A549 (cell line): ENCODE data around the gene NT5DC2. TPM values are rescaled to one million over a fixed set of nuclear protein-coding genes. Genes with fewer than 3 reads are reported as not detected.

Experiments used
- ATAC-seq, 2 experiments: fragments of 200-7000 bp in 1 of 2; fragments of >200 bp in 1 of 2; cut with Nextera tagmentation in 1 of 2; cut with Tn5 transposase in 1 of 2; 3 replicates each; pipeline versions ENCODE4 v1.8.0 to v1.9.1; 2018 to 2020; ENCODE audit warnings: mild to moderate bottlenecking in 1 of 2, moderate library complexity in 1 of 2
- CTCF ChIA-PET: fragments of 300-600 bp; sonication (Branson Sonifier 250); formaldehyde crosslinking; extraction: SDS; loops from one replicate; lab custom pipeline; 2021; ENCODE audit warnings: antibody characterized with exemption, inconsistent platforms; lab: Yijun Ruan, JAX
- POLR2A ChIA-PET: fragments of 350-600 bp; formaldehyde crosslinking; extraction: SDS; loops from one replicate; lab custom pipeline; 2021; ENCODE audit warnings: antibody characterized with exemption, inconsistent platforms; lab: Yijun Ruan, JAX
- DNase-seq, 2 experiments: peaks; one replicate each; pipeline versions ENCODE4 v3.0.0 to v3.0.0-alpha.2; 2011 to 2016; ENCODE audit warnings: low read depth in 1 of 2, low spot score in 1 of 2
- FAIRE-seq: peaks from 2 replicates; lab custom pipeline; 2011; peaks lifted over from hg19 to GRCh38; lab: Jason Lieb, UNC
- H3K27ac ChIP-seq, 2 experiments: fragments of >200 bp; sonication (Bioruptor Twin); formaldehyde crosslinking; 3 replicates each; pipeline ENCODE4 v1.5.1; 2016 to 2017
- H3K4me1 ChIP-seq: fragments of >200 bp; sonication (Bioruptor Twin); formaldehyde crosslinking; 3 replicates; pipeline ENCODE4 v1.6.1; 2016
- H3K4me2 ChIP-seq: fragments of >200 bp; sonication (Bioruptor Twin); formaldehyde crosslinking; 3 replicates; pipeline ENCODE4 v1.6.1; 2016
- H3K4me3 ChIP-seq: fragments of >200 bp; sonication (Bioruptor Twin); formaldehyde crosslinking; 3 replicates; pipeline ENCODE4 v1.5.1; 2016
- H3K9me3 ChIP-seq: fragments of >200 bp; sonication (Bioruptor Twin); formaldehyde crosslinking; 3 replicates; pipeline ENCODE4 v1.6.1; 2016
- BHLHE40 ChIP-seq: IDR thresholded peaks from 2 replicates; pipeline ENCODE4 v1.6.1; 2012; ENCODE audit warnings: low read depth, low read length, inconsistent platforms
- CBX8 ChIP-seq: fragments of 200-600 bp; sonication (generic); IDR thresholded peaks from 2 replicates; pipeline ENCODE4 v1.6.1; 2016
- EP300 ChIP-seq, 2 experiments: fragments of >200 bp; sonication (Bioruptor Twin); formaldehyde crosslinking; IDR thresholded peaks; 2 replicates in 1 of 2; 3 replicates in 1 of 2; pipeline ENCODE4 v1.6.1; 2016 to 2017
- GATA3 ChIP-seq: IDR thresholded peaks from 2 replicates; pipeline ENCODE4 v1.6.1; 2012; ENCODE audit warnings: borderline replicate concordance
- HEYL ChIP-seq: fragments of 250-450 bp; sonication (Bioruptor Pico); IDR thresholded peaks from 2 replicates; pipeline ENCODE4 v1.8.0; 2021; ENCODE audit warnings: mild to moderate bottlenecking, moderate library complexity
- HOXB13 ChIP-seq: fragments of 250-450 bp; sonication (Bioruptor Pico); IDR thresholded peaks from 2 replicates; pipeline ENCODE4 v1.5.0; 2020; ENCODE audit warnings: low read depth, mild to moderate bottlenecking, moderate library complexity
- HOXB5 ChIP-seq: fragments of 250-450 bp; sonication (Bioruptor Pico); IDR thresholded peaks from 2 replicates; pipeline ENCODE4 v1.5.0; 2020; ENCODE audit warnings: mild to moderate bottlenecking, moderate library complexity
- KDM1A ChIP-seq: fragments of 200-600 bp; sonication (generic); IDR thresholded peaks from 2 replicates; pipeline ENCODE4 v1.6.1; 2016; ENCODE audit warnings: low read depth, mild to moderate bottlenecking
- NFE2L2 ChIP-seq: fragments of 150-350 bp; conservative IDR thresholded peaks from 2 replicates; pipeline ENCODE4 v1.6.1; 2014; ENCODE audit warnings: low read length
- NPAS2 ChIP-seq: fragments of 250-450 bp; sonication (Bioruptor Pico); IDR thresholded peaks from 2 replicates; pipeline ENCODE4 v1.8.0; 2022; ENCODE audit warnings: mild to moderate bottlenecking, moderate library complexity, borderline replicate concordance
- PHF8 ChIP-seq: fragments of 200-600 bp; sonication (generic); IDR thresholded peaks from 2 replicates; pipeline ENCODE4 v1.6.1; 2016; ENCODE audit warnings: low read depth, mild to moderate bottlenecking, antibody characterized with exemption, moderate library complexity, borderline replicate concordance
- POLR2A ChIP-seq: IDR thresholded peaks from 2 replicates; pipeline ENCODE4 v1.6.1; 2012; ENCODE audit warnings: mild to moderate bottlenecking, low read length
- WGBS: methylation state at CpG from one replicate; pipeline ENCODE4 v1.1.6; 2017; ENCODE audit errors: missing lambda C conversion rate; 5-methylcytosine and 5-hydroxymethylcytosine counted together
- polyA plus RNA-seq, 4 experiments: library from polyadenylated mRNA; depleted of rRNA in 3 of 4; stranded (reverse); fragments of >200 nt; fragmentation: RNase III in 1 of 4; extraction: RNeasy Plus Mini Kit Qiagen cat#74134 plus additional on column Dnase treatment in 1 of 4; gene quantifications; 2 replicates in 3 of 4; 3 replicates in 1 of 4; pipeline ENCODE4 v1.2.3, GENCODE V29; 2011 to 2017
- TF ChIP-seq, protein P1 (sequence below): fragments of 200-600 bp; sonication (generic); IDR thresholded peaks from 2 replicates; pipeline ENCODE4 v1.6.1; 2016; ENCODE audit warnings: antibody characterized with exemption, mild to moderate bottlenecking, moderate library complexity
- TF ChIP-seq, protein P2 (sequence below): fragments of 250-450 bp; sonication (Bioruptor Pico); IDR thresholded peaks from 2 replicates; pipeline ENCODE4 v1.5.0; 2020; ENCODE audit warnings: low read depth, mild to moderate bottlenecking, moderate library complexity
- TF ChIP-seq, protein P3 (sequence below): IDR thresholded peaks from 2 replicates; pipeline ENCODE4 v1.6.1; 2012; ENCODE audit warnings: low read depth, borderline replicate concordance
- TF ChIP-seq, protein P4 (sequence below): fragments of >200 bp; sonication (Bioruptor Twin); formaldehyde crosslinking; IDR thresholded peaks from 2 replicates; pipeline ENCODE4 v1.6.1; 2016
- TF ChIP-seq, protein P5 (sequence below): fragments of >200 bp; sonication (Bioruptor Twin); formaldehyde crosslinking; IDR thresholded peaks from 3 replicates; pipeline ENCODE4 v1.6.1; 2016

The NT5DC2 gene
- polyA plus RNA-seq, 2 of the 4 experiments (the other 2 are of a cell fraction), result 23.2 to 81.1 TPM

DNA sequence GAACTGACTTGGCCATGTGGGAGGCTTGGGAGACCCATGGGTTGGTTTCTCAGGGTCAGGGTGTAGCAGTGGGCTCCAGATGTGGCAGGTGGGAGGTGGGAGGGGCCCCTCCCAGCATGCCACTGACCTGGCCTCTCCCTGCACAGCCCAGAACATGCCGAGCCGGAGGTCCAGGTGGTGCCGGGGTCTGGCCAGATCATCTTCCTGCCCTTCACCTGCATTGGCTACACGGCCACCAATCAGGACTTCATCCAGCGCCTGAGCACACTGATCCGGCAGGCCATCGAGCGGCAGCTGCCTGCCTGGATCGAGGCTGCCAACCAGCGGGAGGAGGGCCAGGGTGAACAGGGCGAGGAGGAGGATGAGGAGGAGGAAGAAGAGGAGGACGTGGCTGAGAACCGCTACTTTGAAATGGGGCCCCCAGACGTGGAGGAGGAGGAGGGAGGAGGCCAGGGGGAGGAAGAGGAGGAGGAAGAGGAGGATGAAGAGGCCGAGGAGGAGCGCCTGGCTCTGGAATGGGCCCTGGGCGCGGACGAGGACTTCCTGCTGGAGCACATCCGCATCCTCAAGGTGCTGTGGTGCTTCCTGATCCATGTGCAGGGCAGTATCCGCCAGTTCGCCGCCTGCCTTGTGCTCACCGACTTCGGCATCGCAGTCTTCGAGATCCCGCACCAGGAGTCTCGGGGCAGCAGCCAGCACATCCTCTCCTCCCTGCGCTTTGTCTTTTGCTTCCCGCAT lies 46.4 kb downstream of the NT5DC2 start (continued):
- no peak for TF ChIP-seq KDM1A

DNA sequence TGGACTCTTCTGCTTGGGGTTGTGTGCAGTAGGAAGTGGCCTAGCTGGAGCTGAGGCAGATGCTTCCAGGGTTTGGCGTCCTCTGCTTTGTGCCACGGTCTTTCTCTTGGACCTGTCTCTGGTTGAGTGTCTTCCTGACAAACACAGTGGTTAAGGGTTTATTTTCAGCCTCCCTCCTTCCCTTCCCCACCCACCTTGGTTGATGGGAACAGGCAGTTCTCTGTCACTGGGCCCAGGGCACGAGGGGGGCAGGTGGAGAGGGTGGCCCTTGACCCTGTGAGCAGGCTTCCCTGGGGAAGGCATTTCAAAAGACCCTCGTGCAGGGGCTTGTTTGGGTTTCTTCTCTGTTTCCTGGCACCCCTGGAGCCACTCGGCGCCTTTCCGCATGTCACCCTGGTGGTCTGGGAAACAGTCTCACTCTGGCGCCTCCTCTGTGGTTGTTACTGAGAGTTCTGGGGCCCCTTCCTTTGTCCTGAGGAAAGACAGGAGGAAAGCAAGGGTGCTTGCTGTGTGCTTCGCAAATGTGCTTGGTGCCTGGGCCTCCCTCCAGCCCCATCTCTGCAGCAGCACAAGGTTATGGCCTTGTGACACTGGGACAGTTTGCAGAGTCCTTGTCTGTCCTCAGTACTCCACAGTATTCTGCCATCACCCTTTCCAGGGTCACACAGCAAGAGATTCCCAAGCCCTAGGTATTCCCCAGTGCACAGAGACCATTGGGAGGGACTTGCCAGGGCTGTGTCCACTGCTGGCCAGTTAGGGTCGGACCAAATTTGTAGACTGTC lies 48.8 kb downstream of the NT5DC2 start:
- H3K4me1 ChIP-seq, result no peaks in the 10 kb centered on the region
- ChIA-PET CTCF (interaction anchor here (2.7 kb wide), 1 partner anchor 12 kb away, joined by 8 read pairs; no protein-coding TSS in a partner anchor), POLR2A (no interaction called here)
- no peaks in the 10 kb centered on the region for H3K9me3 ChIP-seq
- TF ChIP-seq EP300 (IDR thresholded peaks at IDR 0.05) (no peak), NPAS2 (CRISPR knock-in tag) (no peak), POLR2A (no peak)
- TF ChIP-seq, protein P1, sequence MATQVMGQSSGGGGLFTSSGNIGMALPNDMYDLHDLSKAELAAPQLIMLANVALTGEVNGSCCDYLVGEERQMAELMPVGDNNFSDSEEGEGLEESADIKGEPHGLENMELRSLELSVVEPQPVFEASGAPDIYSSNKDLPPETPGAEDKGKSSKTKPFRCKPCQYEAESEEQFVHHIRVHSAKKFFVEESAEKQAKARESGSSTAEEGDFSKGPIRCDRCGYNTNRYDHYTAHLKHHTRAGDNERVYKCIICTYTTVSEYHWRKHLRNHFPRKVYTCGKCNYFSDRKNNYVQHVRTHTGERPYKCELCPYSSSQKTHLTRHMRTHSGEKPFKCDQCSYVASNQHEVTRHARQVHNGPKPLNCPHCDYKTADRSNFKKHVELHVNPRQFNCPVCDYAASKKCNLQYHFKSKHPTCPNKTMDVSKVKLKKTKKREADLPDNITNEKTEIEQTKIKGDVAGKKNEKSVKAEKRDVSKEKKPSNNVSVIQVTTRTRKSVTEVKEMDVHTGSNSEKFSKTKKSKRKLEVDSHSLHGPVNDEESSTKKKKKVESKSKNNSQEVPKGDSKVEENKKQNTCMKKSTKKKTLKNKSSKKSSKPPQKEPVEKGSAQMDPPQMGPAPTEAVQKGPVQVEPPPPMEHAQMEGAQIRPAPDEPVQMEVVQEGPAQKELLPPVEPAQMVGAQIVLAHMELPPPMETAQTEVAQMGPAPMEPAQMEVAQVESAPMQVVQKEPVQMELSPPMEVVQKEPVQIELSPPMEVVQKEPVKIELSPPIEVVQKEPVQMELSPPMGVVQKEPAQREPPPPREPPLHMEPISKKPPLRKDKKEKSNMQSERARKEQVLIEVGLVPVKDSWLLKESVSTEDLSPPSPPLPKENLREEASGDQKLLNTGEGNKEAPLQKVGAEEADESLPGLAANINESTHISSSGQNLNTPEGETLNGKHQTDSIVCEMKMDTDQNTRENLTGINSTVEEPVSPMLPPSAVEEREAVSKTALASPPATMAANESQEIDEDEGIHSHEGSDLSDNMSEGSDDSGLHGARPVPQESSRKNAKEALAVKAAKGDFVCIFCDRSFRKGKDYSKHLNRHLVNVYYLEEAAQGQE, result no peak
- TF ChIP-seq, protein P2, sequence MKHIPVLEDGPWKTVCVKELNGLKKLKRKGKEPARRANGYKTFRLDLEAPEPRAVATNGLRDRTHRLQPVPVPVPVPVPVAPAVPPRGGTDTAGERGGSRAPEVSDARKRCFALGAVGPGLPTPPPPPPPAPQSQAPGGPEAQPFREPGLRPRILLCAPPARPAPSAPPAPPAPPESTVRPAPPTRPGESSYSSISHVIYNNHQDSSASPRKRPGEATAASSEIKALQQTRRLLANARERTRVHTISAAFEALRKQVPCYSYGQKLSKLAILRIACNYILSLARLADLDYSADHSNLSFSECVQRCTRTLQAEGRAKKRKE, result no peak
- no peak overlapping the region for H3K27ac ChIP-seq
- 100% methylated on average over 6 of the region's 10 CpGs for WGBS
- no peak for FAIRE-seq
- no peak for ATAC-seq
- H3K4me2 ChIP-seq, result no peak overlapping the region
- no peak overlapping the region for H3K4me3 ChIP-seq
- DNase-seq, result no peak

DNA sequence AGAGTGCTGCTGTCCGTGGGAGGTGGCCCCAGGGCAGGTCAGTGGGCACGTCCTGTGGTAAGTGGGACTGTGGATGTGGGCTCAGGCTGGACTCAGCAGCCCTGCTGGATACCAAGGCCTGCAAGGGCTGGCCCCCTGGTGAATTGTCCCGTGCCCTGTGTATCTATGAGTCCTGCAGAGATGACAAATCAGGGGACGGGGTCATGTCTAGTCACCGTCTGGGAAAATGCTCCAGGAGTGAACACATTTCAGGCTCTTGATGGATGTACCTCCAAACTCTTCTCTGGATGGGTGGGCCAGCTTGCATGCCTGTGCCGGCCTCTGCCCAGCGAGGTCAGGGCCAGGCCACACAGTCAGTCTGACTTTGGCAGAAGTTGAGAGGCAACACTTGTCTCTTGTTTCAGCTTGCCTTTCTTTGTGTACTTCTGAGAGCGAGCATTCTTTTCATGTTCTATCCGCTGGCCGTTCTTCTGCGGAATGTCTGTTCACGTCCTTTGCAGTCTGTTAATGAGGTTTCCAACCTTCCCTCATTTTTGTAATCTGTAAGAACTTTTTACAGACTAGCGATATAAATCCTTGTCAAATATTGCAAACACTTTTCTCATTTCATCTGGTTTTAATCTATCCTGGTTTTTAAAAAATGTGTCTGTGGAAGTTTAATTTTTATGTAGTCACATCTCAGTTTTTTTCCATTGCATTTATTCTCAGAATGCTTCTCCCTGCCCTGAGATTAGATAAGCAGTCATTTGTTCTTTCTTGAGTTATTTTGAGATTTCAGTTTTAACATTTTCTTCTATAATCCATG lies 49.9 kb downstream of the NT5DC2 start:
- DNase-seq (no peak), FAIRE-seq (no peak), ATAC-seq (no peak)
- TF ChIP-seq BHLHE40, result no peak
- TF ChIP-seq HOXB13 (CRISPR knock-in tag), result no peak
- no peak for TF ChIP-seq NFE2L2
- TF ChIP-seq HOXB5 (CRISPR knock-in tag), result no peak
- no peak for TF ChIP-seq CBX8
- no peak for TF ChIP-seq HEYL (CRISPR knock-in tag)
- TF ChIP-seq, protein P3, sequence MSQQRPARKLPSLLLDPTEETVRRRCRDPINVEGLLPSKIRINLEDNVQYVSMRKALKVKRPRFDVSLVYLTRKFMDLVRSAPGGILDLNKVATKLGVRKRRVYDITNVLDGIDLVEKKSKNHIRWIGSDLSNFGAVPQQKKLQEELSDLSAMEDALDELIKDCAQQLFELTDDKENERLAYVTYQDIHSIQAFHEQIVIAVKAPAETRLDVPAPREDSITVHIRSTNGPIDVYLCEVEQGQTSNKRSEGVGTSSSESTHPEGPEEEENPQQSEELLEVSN, result no peak
- TF ChIP-seq, protein P4, sequence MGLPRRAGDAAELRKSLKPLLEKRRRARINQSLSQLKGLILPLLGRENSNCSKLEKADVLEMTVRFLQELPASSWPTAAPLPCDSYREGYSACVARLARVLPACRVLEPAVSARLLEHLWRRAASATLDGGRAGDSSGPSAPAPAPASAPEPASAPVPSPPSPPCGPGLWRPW, result no peak
- TF ChIP-seq PHF8, result no peak
- TF ChIP-seq GATA3, result no peak
- TF ChIP-seq, protein P5, sequence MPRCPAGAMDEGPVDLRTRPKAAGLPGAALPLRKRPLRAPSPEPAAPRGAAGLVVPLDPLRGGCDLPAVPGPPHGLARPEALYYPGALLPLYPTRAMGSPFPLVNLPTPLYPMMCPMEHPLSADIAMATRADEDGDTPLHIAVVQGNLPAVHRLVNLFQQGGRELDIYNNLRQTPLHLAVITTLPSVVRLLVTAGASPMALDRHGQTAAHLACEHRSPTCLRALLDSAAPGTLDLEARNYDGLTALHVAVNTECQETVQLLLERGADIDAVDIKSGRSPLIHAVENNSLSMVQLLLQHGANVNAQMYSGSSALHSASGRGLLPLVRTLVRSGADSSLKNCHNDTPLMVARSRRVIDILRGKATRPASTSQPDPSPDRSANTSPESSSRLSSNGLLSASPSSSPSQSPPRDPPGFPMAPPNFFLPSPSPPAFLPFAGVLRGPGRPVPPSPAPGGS, result no peak
- H3K4me3 ChIP-seq, result no peak overlapping the region
- no peaks in the 10 kb centered on the region for H3K4me1 ChIP-seq
- POLR2A ChIA-PET, result no interaction called here
- H3K4me2 ChIP-seq, result no peak overlapping the region
- 87% methylated on average over 12 of the region's 13 CpGs for WGBS
- CTCF ChIA-PET, result interaction anchor here (4.3 kb wide), 1 partner anchor 12 kb away, joined by 23 read pairs; no protein-coding TSS in a partner anchor
- no peak overlapping the region for H3K27ac ChIP-seq
- H3K9me3 ChIP-seq, result no peaks in the 10 kb centered on the region
